ENCODE results near the gene ZNF322.

ZNF322 gene

GRCh38 chr6:26613689-26614683, 45.6 kb downstream of the ZNF322 start:
- no peak for DNase-seq (ENCODE audit: low read depth in 3 of 3, low spot score in 1 of 3)

- no peak for DNase-seq (ENCODE audit: low read depth in 3 of 3, low spot score in 1 of 3)
Observed at GRCh38 chr6:26613201-26613600, 46.3 kb downstream of the ZNF322 start.

- no peak for DNase-seq (ENCODE audit: low read depth in 3 of 3, low spot score in 1 of 3)
Observed at GRCh38 chr6:26611599-26611998, 47.9 kb downstream of the ZNF322 start.

GRCh38 chr6:26609463-26609862, 50.1 kb downstream of the ZNF322 start:
- DNase-seq (ENCODE audit: low read depth in 3 of 3, low spot score in 1 of 3), result no peak

GRCh38 chr6:26607434-26608230, 51.9 kb downstream of the ZNF322 start:
- DNase-seq (ENCODE audit: low read depth in 3 of 3, low spot score in 1 of 3), result peak in 2 of 3 donors; percentile 17 to 26

GRCh38 chr6:26604797-26605196, 54.7 kb downstream of the ZNF322 start:
- no peak for DNase-seq (ENCODE audit: low read depth in 3 of 3, low spot score in 1 of 3)

GRCh38 chr6:26604026-26604425, 55.5 kb downstream of the ZNF322 start:
- no peak for DNase-seq (ENCODE audit: low read depth in 3 of 3, low spot score in 1 of 3)

GRCh38 chr6:26602262-26602661, 57.3 kb downstream of the ZNF322 start:
- no peak for DNase-seq (ENCODE audit: low read depth in 3 of 3, low spot score in 1 of 3)

- no peak for DNase-seq (ENCODE audit: low read depth in 3 of 3, low spot score in 1 of 3)
Observed at GRCh38 chr6:26600759-26601158, 58.8 kb downstream of the ZNF322 start.

GRCh38 chr6:26599591-26599990, 60.0 kb downstream of the ZNF322 start:
- DNase-seq (ENCODE audit: low read depth in 3 of 3, low spot score in 1 of 3), result no peak

- DNase-seq (ENCODE audit: low read depth in 3 of 3, low spot score in 1 of 3), result no peak
Observed at GRCh38 chr6:26599134-26599533, 60.4 kb downstream of the ZNF322 start.

GRCh38 chr6:26598267-26598666, 61.3 kb downstream of the ZNF322 start:
- DNase-seq (ENCODE audit: low read depth in 3 of 3, low spot score in 1 of 3), result no peak

- DNase-seq (ENCODE audit: low read depth in 3 of 3, low spot score in 1 of 3), result no peak
Observed at GRCh38 chr6:26597821-26598220, 61.7 kb downstream of the ZNF322 start.

GRCh38 chr6:26597389-26597766, 62.2 kb downstream of the ZNF322 start:
- no peak for DNase-seq (ENCODE audit: low read depth in 3 of 3, low spot score in 1 of 3)

GRCh38 chr6:26596579-26597388, 62.8 kb downstream of the ZNF322 start, which contains the start of gene ABT1:
TSS of gene ABT1 (plus strand) at chr6:26596953. CDS start at chr6:26596983, 30 bp downstream.
- DNase-seq (ENCODE audit: low read depth in 3 of 3, low spot score in 1 of 3), result peak; percentile 89 to 93 (median 90)

- peak; percentile 59 to 86 (median 69) for DNase-seq (ENCODE audit: low read depth in 3 of 3, low spot score in 1 of 3)
Observed at GRCh38 chr6:26595669-26596269, 63.8 kb downstream of the ZNF322 start.

GRCh38 chr6:26594730-26595632, 64.6 kb downstream of the ZNF322 start:
- no peak for DNase-seq (ENCODE audit: low read depth in 3 of 3, low spot score in 1 of 3)

GRCh38 chr6:26594131-26594498, 65.4 kb downstream of the ZNF322 start:
- no peak for DNase-seq (ENCODE audit: low read depth in 3 of 3, low spot score in 1 of 3)

- no peak for DNase-seq (ENCODE audit: low read depth in 3 of 3, low spot score in 1 of 3)
Observed at GRCh38 chr6:26593278-26594130, 66.0 kb downstream of the ZNF322 start.
